Umbilical cord (tissue), 2 donors: ENCODE measurements around the gene SCGB1C1. TPM values are rescaled to one million over a fixed set of nuclear protein-coding genes. Genes with fewer than 3 reads are reported as not detected.

Experiments used
- DNase-seq: peaks from one replicate; pipeline ENCODE4 v3.0.0-alpha.2; 2015; ENCODE audit warnings: low spot score
- total RNA-seq: library from RNA; depleted of rRNA; stranded (reverse); fragments of >200 nt; gene quantifications from one replicate; pipeline ENCODE4 v1.2.3, GENCODE V29; 2014; ENCODE audit warnings: low replicate concordance; ENCODE audit not compliant: insufficient read depth

Gene SCGB1C1
- total RNA-seq, 1 donor from 2014 or later: not detected

DNA sequence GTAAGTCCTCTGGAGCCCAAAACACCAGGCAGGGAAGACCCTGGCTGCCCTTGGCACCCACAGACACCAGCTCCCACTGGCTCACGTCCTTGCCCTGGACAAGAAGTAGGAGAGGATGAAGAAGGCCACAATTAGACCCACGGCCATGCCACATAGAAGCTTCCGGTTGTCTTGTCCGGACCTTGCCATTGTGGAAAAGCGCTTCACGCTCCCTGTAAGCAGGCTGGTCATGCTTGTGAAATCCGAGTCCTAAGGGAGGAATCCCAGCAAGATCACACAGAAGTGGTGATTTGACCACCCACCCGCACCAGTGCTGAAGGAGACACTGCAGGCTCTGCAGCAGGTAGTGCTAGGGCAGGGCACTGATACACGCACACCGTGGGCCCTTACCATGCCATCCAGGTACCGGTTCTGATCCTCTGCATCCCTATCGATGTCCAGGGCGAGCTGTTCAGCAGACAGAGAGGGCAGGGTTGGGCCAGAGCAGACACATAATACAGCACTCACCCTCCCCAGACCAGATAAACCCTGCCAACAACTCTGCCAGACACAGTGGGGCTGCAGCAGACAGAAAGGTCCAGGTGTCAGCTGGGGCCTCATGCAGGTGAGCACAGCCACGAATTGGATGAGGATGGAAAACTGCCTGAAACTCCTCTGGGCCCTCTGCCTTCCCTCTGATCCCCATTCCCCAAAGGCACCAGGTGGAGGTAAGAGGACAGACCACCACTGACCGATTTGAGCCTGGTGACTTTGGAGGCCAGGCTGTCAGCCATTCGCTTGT is 12.5 kb downstream of the SCGB1C1 start:
- DNase-seq: no peak

DNA sequence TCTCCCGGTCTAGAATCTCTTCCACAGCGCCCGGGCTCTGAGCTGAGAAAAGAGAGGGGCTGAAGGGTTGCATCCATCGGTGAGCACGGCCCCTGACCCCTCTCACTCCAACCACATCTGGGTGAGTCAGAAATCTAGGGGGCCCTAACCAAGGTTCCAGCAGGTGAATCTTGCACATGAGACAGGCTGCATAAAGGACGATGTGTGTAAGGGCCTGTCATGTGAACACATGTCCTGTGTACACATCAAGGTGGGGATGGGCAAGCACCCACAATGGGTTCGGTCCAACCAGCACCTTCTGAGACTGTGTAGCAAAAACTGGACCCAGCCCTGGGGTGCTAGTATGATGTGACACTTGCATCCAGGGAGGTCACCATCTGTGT is 13.1 kb downstream of the SCGB1C1 start:
- no peak for DNase-seq

DNA sequence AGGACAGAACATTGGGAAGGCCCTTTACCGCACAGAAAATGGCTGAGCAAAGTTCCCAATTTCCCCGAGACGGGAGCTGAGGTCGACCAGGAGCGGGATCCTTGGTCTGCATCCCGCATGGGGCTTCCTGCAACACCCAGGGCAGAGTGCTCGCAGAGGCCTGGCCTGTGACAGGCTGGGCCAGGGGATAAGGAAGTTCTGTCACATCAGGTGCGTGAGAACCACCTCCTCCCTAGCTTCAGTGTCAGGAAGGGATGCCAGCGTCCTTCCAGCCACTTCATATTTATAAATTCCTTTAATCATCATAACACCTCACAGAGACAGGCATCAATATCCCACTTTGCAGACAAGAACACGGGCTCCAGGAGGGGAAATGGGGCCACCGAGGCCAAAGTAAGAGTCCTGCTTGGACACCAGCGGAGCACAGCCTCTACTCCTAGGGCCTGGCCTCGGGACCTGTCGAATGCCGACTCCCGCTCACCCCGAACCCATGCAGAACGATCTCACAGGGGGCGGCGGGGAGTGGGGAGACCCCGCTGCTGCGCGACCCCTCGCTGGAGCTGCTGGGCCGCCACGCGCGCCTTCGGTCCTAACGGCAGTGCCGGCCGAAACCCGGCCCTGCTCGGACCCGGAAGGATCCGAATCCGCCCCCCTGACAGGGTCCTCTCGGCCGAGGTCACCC is 13.8 kb downstream of the SCGB1C1 start:
- DNase-seq: no peak

DNA sequence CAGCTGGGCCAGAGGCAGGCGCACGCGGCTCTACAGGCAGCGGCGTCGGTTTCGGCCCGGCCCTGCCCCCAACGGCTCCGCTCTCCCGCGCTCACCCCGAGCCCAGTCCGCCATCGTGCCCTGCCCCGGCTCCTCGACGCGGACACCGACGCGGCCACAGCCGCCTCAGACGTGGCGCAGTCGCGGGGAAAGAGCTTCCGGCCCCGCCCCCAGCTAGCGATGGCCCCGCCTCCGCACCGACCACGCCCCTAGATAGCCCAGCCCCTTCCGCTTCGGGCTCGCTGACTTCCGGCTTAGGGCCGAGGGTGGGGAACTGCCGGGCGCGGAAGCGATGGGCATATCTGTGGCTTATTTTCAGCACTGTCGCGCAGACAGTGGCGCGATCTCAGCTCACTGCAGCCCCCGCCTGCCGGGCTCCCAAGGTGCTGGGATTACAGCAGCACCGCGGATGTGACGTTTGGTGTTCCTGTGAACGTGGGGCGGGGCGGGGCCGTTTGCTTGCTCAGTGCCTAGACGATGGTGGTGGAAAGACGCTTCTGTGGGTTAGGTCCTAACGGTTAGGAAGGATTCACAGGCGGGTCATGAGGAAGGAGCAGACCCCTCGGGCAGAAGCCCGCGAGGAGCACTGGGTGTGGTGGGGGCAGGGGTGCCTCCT is 14.5 kb downstream of the SCGB1C1 start, which contains the start of the genes BET1L and RIC8A:
Gene BET1L (minus strand): TSS at position 192 of the 655 bp plus-strand sequence. CDS start 78 bp downstream, at position 114.
Gene RIC8A (plus strand): TSS at position 501 of the 655 bp plus-strand sequence. CDS start 1,147 bp downstream, outside the sequence.
- DNase-seq: peak; percentile 99

DNA sequence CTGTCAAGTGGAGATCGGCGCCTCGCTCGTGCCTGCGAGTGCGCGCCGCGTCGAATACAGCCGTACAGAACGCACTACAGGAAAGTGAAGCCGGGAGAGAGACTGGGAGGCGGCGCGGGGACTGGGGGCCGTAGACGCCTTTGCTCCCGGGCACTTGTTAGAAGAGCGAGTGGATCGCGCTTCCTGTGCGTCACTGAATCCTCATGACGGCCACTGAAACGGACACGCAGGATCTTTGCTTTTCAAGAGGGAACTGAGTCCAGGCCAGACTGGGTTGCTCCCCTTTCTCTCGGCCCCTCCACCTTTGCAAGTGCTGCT is 14.9 kb downstream of the SCGB1C1 start:
- DNase-seq: no peak

DNA sequence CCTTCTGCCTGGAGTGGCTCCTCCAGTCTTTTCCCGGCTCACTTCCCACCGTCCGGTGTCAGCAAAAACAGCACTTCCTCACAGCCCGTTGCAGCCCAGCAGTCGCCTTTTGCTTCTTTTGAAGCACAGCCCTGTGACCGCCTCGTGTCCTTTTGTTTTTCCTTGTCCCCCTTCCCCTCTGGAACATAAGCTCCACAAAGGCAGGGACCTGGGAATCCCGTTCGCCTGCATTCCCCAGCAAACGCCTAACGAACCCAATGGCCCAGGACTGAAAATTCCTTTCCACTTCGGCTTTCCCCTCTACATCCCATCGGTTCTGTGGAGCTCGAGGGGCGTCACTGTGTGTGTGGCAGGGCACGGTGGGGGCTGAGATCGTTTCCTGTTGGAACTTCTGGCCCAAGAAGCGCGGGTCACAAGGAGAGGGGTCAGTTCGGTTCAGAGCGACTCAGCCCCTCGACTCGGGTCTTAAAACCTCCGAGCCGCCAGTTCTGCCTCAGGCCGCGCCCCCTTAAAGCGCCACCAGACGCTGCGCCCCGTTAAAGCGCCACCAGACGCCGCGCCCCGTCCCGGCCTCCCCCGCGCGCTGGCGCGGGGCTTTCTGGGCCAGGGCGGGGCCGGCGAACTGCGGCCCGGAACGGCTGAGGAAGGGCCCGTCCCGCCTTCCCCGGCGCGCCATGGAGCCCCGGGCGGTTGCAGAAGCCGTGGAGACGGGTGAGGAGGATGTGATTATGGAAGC is 15.5 kb downstream of the SCGB1C1 start:
- peak; percentile 88 for DNase-seq

DNA sequence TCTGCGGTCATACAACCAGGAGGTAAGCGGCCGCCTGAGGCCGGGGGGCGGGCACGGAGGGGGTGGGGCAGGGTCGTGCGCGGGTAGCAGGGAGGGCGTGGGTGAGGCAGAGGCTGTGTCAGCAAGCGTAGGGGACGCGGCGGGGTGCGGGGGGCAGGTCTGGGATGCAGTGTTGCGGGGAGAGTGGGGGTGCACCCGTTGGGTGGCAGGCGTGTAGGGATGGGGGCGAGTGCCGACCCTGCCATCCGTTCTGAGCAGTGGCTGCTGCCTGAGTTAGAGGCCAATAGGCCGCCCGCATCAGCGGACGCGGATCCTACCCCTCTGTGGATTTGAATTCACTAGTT is 16.0 kb downstream of the SCGB1C1 start:
- DNase-seq: no peak

DNA sequence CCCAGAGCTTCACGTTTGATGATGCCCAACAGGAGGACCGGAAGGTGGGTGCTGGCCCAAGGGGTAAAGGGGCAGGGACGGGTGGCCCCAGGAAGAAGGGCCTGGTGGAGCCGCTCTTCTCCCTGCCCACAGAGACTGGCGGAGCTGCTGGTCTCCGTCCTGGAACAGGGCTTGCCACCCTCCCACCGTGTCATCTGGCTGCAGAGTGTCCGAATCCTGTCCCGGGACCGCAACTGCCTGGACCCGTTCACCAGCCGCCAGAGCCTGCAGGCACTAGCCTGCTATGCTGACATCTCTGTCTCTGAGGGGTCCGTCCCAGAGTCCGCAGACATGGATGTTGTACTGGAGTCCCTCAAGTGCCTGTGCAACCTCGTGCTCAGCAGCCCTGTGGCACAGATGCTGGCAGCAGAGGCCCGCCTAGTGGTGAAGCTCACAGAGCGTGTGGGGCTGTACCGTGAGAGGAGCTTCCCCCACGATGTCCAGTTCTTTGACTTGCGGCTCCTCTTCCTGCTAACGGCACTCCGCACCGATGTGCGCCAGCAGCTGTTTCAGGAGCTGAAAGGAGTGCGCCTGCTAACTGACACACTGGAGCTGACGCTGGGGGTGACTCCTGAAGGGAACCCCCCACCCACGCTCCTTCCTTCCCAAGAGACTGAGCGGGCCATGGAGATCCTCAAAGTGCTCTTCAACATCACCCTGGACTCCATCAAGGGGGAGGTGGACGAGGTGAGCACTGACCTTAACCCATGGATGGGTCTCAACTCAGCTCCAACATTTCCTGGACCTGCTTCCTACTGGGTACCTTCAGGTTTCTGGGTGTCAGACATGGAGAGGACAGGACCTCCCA is 16.6 kb downstream of the SCGB1C1 start:
- DNase-seq: no peak

DNA sequence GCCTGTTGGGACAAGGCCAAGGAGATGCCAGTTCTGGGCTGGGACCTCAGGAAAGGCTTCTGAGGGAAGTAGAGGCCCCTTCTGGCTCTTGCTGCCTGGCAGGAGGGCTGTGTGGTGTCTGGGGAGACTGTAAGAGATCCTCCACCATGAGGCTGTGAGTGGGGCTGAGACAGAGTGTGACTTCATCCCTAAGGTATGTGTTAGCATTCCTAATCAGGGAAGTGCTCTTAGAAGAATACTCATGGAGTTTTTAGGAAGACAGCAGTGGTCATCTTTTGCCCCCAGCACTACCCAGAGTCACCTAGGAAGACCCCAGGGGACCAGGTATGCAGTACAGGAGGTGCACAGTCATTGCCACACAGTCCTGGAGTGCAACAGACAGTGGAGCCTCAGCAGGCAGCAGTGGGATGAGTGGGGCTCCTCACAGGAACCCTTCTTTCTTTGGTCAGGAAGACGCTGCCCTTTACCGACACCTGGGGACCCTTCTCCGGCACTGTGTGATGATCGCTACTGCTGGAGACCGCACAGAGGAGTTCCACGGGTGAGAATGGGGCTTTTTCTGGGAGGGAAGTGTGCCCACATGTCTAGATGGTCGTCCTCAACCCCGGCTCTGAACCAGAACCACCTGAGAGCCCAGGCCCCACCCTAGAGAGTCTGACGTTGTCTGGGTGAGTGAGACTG is 17.4 kb downstream of the SCGB1C1 start:
- DNase-seq: no peak

DNA sequence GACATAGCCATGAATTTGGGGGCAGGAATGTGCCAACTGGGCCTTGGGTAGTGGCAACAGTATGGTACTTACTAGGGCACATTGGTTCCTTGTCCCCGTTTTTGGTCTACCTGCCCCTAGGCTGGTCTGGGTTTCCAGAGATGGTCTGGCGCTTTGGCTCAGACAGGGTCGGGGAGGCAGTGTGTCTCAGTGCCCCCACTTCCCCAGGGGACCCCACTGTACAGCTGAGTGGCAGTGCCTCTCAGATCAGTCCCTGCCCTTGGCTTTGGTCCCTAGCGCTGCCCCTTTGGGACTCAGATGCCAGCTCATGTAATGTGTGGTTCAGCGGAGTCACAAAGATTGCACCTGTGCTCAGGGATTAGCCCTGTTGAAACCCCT is 17.9 kb downstream of the SCGB1C1 start:
- DNase-seq: no peak

DNA sequence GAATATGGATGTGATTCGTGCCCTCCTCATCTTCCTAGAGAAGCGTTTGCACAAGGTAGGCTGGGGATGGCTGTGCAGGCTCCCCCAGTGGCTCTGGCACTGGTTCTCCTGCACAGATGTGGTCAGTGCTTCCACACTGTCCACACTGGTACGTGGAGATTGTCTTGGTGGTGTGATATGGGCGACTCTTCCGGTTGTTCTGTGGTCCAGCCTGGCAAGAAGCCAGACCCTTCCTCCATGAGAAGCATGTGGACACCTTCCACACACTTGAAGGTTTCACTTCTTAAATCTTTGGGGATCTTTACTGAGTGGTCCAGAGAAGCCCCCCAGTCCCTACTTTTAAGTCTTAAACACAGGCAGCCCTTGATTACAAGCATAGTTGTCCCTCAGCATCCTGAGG is 18.4 kb downstream of the SCGB1C1 start:
- no peak for DNase-seq

DNA sequence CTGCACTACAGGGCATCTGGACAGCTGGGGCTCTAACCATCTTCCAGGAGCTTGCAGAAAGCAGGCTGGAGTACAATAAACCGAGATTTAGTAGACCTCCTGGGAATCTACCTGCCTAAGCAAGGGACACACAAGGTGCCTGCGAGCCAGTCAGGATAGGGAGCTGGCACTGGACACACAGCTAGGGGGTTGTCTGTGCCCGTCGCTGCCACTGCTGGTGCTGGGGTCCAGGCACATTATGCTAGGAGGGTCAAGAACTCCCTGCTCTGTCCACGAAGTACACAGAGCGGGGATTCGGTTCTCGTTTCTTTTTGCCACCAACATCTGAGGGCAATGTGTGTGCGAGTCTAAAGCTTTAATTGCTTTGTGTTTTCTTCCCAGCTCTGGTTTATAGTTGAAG is 18.9 kb downstream of the SCGB1C1 start:
- no peak for DNase-seq

DNA sequence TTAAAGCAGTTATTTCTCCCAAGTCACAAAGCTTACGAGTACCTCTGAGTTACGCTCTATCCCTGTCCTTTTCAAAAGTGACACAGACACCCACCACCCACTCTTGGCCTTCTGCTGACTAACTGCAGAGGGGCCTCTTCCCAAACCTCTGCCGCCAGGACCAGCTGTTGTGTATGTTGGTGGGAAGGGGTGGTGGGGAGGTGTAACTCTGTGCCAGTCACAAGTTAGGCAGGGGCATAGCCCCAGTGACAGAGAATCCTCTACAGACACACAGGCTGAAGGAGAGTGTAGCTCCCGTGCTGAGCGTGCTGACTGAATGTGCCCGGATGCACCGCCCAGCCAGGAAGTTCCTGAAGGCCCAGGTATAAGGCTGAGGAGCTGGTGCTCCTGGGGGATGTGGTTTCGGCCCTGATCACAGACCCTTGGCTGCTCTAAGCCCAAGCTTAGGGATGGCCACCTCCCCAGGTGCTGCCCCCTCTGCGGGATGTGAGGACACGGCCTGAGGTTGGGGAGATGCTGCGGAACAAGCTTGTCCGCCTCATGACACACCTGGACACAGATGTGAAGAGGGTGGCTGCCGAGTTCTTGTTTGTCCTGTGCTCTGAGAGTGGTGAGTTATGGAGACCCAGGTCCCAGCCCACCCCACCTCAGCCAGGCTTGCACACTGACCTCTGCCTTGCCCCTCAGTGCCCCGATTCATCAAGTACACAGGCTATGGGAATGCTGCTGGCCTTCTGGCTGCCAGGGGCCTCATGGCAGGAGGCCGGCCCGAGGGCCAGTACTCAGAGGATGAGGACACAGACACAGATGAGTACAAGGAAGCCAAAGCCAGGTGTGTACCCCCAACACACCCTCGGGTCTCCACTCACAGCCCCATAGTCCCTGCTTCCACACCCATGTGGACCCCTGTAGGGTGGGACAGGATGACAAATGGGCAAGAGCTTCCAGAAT is 19.5 kb downstream of the SCGB1C1 start:
- no peak for DNase-seq

DNA sequence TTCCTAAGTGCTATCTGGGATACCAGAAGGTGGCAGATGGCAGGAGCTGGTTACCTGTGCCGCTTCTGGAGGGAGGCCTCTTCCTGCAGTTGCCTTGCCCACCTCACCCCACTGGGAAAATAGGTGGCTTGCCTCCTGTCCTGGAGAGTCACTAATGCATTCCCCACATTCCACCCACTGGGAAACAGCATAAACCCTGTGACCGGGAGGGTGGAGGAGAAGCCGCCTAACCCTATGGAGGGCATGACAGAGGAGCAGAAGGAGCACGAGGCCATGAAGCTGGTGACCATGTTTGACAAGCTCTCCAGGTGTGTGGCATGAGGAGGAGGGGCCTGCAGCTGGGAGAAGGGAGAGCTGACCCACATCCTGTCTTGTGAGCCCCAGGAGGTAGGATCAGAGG is 20.2 kb downstream of the SCGB1C1 start:
- no peak for DNase-seq

DNA sequence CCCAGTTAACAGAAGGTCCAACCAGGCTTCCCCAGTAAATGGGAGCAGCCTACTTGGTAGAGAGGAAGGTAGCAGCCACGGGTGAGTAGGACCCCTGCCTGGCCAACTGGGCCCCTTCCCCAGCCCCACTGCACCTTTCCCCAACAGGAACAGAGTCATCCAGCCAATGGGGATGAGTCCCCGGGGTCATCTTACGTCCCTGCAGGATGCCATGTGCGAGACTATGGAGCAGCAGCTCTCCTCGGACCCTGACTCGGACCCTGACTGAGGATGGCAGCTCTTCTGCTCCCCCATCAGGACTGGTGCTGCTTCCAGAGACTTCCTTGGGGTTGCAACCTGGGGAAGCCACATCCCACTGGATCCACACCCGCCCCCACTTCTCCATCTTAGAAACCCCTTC is 21.2 kb downstream of the SCGB1C1 start:
- no peak for DNase-seq

DNA sequence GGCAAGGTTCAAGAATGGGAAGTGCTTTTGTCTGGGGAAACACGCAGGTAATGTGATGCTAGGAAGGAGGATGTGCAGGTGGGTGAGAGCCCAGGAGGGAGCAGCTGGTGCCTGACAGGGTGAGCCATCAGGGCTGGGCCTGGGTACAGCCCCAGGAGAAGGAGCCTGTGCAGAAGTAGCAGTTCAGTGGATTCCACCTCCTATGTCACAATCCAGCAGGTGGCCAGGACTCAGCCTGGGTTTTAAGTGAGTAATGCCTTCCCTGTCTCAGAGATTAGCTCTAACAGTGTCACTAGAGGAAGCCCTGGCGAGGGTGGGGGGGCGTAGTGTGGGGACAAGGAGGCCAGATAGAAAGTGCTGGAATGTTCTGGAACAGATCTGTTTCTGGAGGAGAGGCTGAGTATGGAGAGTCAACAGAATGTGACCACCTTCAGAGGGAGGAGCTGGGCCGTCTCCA is 22.7 kb downstream of the SCGB1C1 start:
- no peak for DNase-seq

DNA sequence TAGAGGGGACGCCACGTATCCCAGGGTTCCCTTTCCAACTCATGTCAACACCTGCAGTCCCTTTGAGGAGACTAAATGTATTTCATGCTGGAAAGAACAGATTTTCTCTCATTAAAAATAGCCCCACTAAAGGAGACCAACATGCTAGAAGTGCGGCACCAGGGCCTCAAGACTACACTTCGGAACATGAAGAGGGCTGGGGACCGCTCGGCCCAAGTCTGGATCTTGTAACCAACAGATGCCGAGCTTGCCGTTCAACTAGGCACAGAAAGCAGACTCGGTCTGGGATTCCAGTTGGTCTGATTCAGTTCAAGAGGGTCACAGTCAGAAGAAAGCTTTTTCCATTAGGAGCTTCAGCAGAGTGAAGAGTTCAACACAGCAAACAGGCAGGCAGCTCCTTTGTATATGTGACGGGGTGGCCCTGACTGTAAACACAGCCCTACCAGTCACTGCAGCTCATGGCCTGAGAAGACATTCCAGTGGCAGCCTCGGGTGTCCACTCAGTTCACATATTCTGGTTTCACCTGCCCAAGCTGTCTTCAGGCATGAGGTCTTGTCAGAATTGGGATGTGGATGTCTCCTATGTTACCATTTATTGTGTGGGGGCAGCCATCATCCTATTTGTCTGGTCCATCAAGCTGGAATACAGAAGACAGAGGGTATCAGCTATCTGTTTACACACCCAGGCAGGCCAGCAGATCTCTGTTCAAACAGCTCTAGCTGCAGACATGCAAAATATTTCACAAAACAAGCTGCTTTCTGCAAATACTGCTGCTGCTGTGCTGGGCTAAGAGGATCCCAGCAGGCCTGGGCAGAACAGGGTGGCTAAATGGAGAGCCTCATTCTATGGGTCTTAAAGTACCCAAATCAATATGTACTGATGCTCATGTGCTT is 23.4 kb downstream of the SCGB1C1 start:
- no peak for DNase-seq

DNA sequence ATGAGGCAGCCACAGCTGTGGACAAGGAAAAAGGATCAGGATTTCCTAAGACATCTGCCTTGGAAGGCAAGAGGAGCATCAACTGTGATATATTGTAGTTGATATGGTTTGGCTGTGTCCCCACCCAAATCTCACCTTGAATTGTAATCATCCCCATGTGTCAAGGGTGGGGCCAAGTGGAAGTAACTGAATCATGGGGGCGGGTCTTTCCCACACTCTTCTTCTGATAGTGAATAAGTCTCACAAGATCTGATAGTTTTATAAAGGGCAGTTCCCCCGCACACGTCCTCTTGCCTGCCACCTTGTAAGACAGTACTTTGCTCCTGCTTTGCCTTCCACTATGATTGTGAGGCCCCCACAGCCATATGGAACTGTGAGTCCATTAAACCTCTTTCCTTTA is 24.8 kb downstream of the SCGB1C1 start:
- DNase-seq: no peak
